A549 (cell line): Measurements from ENCODE around the gene RGL1.

Experiments
- CEBPB ChIP-seq, 2 experiments: fragments of >200 bp in 1 of 2; sonication (Bioruptor Twin) in 1 of 2; formaldehyde crosslinking in 1 of 2; IDR thresholded peaks; 2 replicates each; pipeline ENCODE4 v1.6.1; 2012 to 2016
- EP300 ChIP-seq, 2 experiments: fragments of >200 bp; sonication (Bioruptor Twin); formaldehyde crosslinking; IDR thresholded peaks; 2 replicates in 1 of 2; 3 replicates in 1 of 2; pipeline ENCODE4 v1.6.1; 2016 to 2017
- GATA3 ChIP-seq: IDR thresholded peaks from 2 replicates; pipeline ENCODE4 v1.6.1; 2012; ENCODE audit warnings: borderline replicate concordance
- JUNB ChIP-seq: fragments of >200 bp; sonication (Bioruptor Twin); formaldehyde crosslinking; IDR thresholded peaks from 2 replicates; pipeline ENCODE4 v1.6.1; 2016
- MAFK ChIP-seq: fragments of 450-650 bp; IDR thresholded peaks from 2 replicates; pipeline ENCODE4 v1.6.1; 2014; ENCODE audit not compliant: partially characterized antibody
- MYC ChIP-seq: IDR thresholded peaks from 2 replicates; pipeline ENCODE4 v1.6.1; 2012; ENCODE audit warnings: mild to moderate bottlenecking, inconsistent platforms, low read length, improper control_type of control experiment, borderline replicate concordance
- NPAS2 ChIP-seq: fragments of 250-450 bp; sonication (Bioruptor Pico); IDR thresholded peaks from 2 replicates; pipeline ENCODE4 v1.8.0; 2022; ENCODE audit warnings: mild to moderate bottlenecking, moderate library complexity, borderline replicate concordance
- PHF8 ChIP-seq: fragments of 200-600 bp; sonication (generic); IDR thresholded peaks from 2 replicates; pipeline ENCODE4 v1.6.1; 2016; ENCODE audit warnings: low read depth, mild to moderate bottlenecking, antibody characterized with exemption, moderate library complexity, borderline replicate concordance
- POLR2A ChIP-seq: IDR thresholded peaks from 2 replicates; pipeline ENCODE4 v1.6.1; 2012; ENCODE audit warnings: mild to moderate bottlenecking, low read length
- RFX5 ChIP-seq: fragments of 450-650 bp; IDR thresholded peaks from 2 replicates; pipeline ENCODE4 v1.7.1; 2014; ENCODE audit warnings: antibody characterized with exemption, mild to moderate bottlenecking, moderate library complexity
- USF2 ChIP-seq: fragments of 450-650 bp; IDR thresholded peaks from 2 replicates; pipeline ENCODE4 v1.6.1; 2014; ENCODE audit warnings: antibody characterized with exemption
- TF ChIP-seq, protein P1 (sequence below): fragments of 200-600 bp; sonication (generic); IDR thresholded peaks from 2 replicates; pipeline ENCODE4 v1.6.1; 2016; ENCODE audit warnings: antibody characterized with exemption, mild to moderate bottlenecking, moderate library complexity
- TF ChIP-seq, protein P2 (sequence below): fragments of >200 bp; sonication (Bioruptor Twin); formaldehyde crosslinking; IDR thresholded peaks from 3 replicates; pipeline ENCODE4 v1.5.1; 2016

GRCh38 chr1:183859831-183860230, 54.9 kb downstream of the RGL1 start:
- TF ChIP-seq POLR2A = no peak
- no peak for TF ChIP-seq EP300 (IDR thresholded peaks at IDR 0.05)
- no peak for TF ChIP-seq USF2
- no peak for TF ChIP-seq GATA3
- TF ChIP-seq, protein P1, sequence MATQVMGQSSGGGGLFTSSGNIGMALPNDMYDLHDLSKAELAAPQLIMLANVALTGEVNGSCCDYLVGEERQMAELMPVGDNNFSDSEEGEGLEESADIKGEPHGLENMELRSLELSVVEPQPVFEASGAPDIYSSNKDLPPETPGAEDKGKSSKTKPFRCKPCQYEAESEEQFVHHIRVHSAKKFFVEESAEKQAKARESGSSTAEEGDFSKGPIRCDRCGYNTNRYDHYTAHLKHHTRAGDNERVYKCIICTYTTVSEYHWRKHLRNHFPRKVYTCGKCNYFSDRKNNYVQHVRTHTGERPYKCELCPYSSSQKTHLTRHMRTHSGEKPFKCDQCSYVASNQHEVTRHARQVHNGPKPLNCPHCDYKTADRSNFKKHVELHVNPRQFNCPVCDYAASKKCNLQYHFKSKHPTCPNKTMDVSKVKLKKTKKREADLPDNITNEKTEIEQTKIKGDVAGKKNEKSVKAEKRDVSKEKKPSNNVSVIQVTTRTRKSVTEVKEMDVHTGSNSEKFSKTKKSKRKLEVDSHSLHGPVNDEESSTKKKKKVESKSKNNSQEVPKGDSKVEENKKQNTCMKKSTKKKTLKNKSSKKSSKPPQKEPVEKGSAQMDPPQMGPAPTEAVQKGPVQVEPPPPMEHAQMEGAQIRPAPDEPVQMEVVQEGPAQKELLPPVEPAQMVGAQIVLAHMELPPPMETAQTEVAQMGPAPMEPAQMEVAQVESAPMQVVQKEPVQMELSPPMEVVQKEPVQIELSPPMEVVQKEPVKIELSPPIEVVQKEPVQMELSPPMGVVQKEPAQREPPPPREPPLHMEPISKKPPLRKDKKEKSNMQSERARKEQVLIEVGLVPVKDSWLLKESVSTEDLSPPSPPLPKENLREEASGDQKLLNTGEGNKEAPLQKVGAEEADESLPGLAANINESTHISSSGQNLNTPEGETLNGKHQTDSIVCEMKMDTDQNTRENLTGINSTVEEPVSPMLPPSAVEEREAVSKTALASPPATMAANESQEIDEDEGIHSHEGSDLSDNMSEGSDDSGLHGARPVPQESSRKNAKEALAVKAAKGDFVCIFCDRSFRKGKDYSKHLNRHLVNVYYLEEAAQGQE = no peak
- TF ChIP-seq, protein P2, sequence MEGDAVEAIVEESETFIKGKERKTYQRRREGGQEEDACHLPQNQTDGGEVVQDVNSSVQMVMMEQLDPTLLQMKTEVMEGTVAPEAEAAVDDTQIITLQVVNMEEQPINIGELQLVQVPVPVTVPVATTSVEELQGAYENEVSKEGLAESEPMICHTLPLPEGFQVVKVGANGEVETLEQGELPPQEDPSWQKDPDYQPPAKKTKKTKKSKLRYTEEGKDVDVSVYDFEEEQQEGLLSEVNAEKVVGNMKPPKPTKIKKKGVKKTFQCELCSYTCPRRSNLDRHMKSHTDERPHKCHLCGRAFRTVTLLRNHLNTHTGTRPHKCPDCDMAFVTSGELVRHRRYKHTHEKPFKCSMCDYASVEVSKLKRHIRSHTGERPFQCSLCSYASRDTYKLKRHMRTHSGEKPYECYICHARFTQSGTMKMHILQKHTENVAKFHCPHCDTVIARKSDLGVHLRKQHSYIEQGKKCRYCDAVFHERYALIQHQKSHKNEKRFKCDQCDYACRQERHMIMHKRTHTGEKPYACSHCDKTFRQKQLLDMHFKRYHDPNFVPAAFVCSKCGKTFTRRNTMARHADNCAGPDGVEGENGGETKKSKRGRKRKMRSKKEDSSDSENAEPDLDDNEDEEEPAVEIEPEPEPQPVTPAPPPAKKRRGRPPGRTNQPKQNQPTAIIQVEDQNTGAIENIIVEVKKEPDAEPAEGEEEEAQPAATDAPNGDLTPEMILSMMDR = no peak
- no peak for TF ChIP-seq PHF8
- no peak for TF ChIP-seq CEBPB (IDR thresholded peaks at IDR 0.05)
- no peak for TF ChIP-seq NPAS2 (CRISPR knock-in tag)
- TF ChIP-seq MAFK = no peak
- TF ChIP-seq MYC = no peak
- no peak for TF ChIP-seq JUNB
- TF ChIP-seq RFX5 = no peak
